HFFc6 (cell line): Measurements from ENCODE around the gene NUBP2. TPM values are rescaled to one million over a fixed set of nuclear protein-coding genes. Genes with fewer than 3 reads are reported as not detected.

ENCODE experiments used
- DNase-seq: peaks from one replicate; pipeline ENCODE4 v3.0.0-alpha.2; 2018
- H3K27ac Mint-ChIP-seq: 2 replicates; pipeline ENCODE4 v1.8.0; 2020; ENCODE audit warnings: mild to moderate bottlenecking, mixed read lengths
- H3K27me3 Mint-ChIP-seq: 2 replicates; pipeline ENCODE4 v1.8.0; 2021; ENCODE audit warnings: mild to moderate bottlenecking, moderate library complexity, mixed read lengths; ENCODE audit not compliant: insufficient read depth
- H3K36me3 Mint-ChIP-seq: 2 replicates; pipeline ENCODE4 v1.8.0; 2021; ENCODE audit warnings: low read depth, mixed read lengths
- H3K4me1 Mint-ChIP-seq: 2 replicates; pipeline ENCODE4 v1.8.0; 2020; ENCODE audit warnings: low read depth, mixed read lengths
- H3K4me3 Mint-ChIP-seq: 2 replicates; pipeline ENCODE4 v1.8.0; 2020; ENCODE audit warnings: mild to moderate bottlenecking, moderate library complexity, mixed read lengths
- H3K9me3 Mint-ChIP-seq: 2 replicates; pipeline ENCODE4 v1.8.0; 2020; ENCODE audit warnings: mild to moderate bottlenecking, mixed read lengths
- CTCF ChIP-seq: fragments of 200-600 bp; sonication (generic); IDR thresholded peaks from 2 replicates; pipeline ENCODE4 v1.5.0; 2021; ENCODE audit warnings: antibody characterized with exemption, mild to moderate bottlenecking
- total RNA-seq, 6 experiments: library from RNA; stranded (reverse); fragmentation: NEBNext Ultra II Directional; extraction: Animal tissue kit (Norgen Biotek cat#: 25700); gene quantifications; 2 replicates in 1 of 6; 3 replicates in 5 of 6; pipeline ENCODE4 v1.2.3, GENCODE V29; 2021

Gene NUBP2
- total RNA-seq, 6 experiments from 2014 or later: 41.5 to 53.8 (median 43.5) TPM

- H3K27me3 Mint-ChIP-seq: peaks cover 2% of the 10 kb centered on the region; the same call in 1 of the 2 replicates
- no peak overlapping the region for H3K4me3 Mint-ChIP-seq
- no peak overlapping the region for H3K27ac Mint-ChIP-seq
- no peaks in the 10 kb centered on the region for H3K9me3 Mint-ChIP-seq
- DNase-seq: no peak
- no peaks in the 10 kb centered on the region for H3K4me1 Mint-ChIP-seq
- no peak for TF ChIP-seq CTCF
- H3K36me3 Mint-ChIP-seq: peaks cover 4% of the 10 kb centered on the region; the same call in 1 of the 2 replicates
Measured at GRCh38 chr16:1790261-1790610, 7.5 kb downstream of the NUBP2 start.

GRCh38 chr16:1790611-1791255 is 8.0 kb downstream of the NUBP2 start:
- no peak for DNase-seq
- H3K27me3 Mint-ChIP-seq: peaks cover 2% of the 10 kb centered on the region; the same call in 1 of the 2 replicates
- no peak overlapping the region for H3K27ac Mint-ChIP-seq
- TF ChIP-seq CTCF: no peak
- H3K36me3 Mint-ChIP-seq: peaks cover 4% of the 10 kb centered on the region; the same call in 1 of the 2 replicates
- H3K4me3 Mint-ChIP-seq: no peak overlapping the region
- no peaks in the 10 kb centered on the region for H3K9me3 Mint-ChIP-seq
- no peaks in the 10 kb centered on the region for H3K4me1 Mint-ChIP-seq

DNA sequence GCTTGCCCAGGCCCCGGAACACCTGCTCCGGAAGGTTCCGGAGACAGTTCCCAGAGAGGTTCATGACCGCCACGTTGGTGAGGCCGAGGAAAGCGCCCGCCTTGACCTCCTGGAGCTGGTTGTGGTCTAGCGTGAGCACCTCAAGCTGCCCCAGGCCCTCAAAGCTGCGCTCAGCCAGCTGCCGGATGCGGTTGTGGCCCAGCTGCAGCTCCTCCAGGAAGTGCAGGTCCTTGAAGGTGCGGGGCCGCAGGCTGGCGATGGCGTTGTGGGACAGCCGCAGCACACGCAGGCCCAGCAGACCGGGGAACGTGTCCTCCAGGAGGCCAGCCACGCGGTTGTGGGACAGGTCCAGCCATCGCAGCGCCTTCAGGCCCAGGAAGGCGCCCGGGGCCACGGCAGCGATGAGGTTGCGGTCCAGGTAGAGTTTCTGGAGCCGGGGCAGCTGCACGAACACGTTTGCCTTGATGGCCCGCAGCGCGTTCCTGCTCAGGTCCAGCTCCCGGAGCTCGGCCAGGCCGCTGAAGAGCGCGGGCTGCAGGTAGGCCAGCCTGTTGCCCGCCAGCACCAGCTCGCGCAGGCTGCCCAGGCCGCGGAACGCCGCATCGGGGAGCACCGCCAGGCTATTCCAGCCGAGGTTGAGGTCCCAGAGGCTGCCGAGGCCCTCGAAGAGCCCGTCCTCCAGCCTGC is 8.6 kb downstream of the NUBP2 start:
- Mint-ChIP-seq H3K27me3 (peaks cover 2% of the 10 kb centered on the region; the same call in 1 of the 2 replicates), H3K27ac (no peak overlapping the region), H3K9me3 (no peaks in the 10 kb centered on the region), H3K36me3 (peaks cover 4% of the 10 kb centered on the region; the same call in 1 of the 2 replicates), H3K4me3 (no peak overlapping the region), H3K4me1 (no peaks in the 10 kb centered on the region)
- DNase-seq: no peak
- no peak for TF ChIP-seq CTCF

GRCh38 chr16:1791943-1792812 is 9.4 kb downstream of the NUBP2 start:
- Mint-ChIP-seq H3K27me3 (peaks cover under 1% of the 10 kb centered on the region; the same call in 1 of the 2 replicates), H3K4me3 (no peak overlapping the region), H3K4me1 (no peaks in the 10 kb centered on the region), H3K27ac (no peak overlapping the region), H3K36me3 (peaks cover 10% of the 10 kb centered on the region; the same call in 1 of the 2 replicates), H3K9me3 (peaks cover 6% of the 10 kb centered on the region)
- no peak for TF ChIP-seq CTCF
- DNase-seq: no peak

DNA sequence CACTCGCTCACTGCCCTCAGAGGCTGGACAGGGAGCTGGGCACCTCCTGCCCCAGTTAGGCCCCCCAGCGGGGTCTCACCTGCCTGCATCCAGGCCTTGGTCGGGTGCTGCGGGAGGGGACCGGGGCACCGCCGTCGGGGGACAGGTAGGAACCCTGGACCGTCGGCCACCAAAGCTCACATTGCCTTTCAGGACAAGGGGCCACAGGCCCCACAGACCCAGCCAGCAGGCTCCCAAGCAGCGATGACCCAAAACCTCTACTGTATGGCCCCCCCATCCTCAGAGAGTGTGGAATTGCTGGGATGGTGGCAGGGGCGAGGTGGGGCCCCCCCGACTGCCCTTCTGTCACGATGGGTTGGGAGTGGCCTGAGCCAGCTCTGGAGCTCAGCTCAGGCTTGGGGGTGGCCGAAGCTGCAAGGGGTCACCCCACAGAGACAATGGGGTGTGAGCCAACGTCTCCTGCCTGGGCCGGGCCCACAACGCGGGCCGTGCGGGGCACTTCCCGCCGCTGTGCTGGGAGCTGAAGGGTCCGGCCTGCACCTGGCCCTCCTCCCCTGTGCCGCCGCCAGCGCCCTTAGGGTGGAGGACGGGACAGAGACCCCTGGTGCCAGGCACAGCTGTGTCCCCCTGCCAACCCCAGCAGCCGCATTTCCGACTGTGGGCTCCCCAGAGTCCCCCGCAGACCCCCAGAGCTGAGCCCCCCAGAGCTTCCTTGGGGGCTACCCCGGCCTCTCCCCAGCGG is 10.2 kb downstream of the NUBP2 start:
- Mint-ChIP-seq H3K36me3 (peaks cover 13% of the 10 kb centered on the region; the same call in 1 of the 2 replicates), H3K4me3 (no peak overlapping the region), H3K27me3 (no peaks in the 10 kb centered on the region), H3K27ac (no peak overlapping the region), H3K9me3 (peaks cover 14% of the 10 kb centered on the region), H3K4me1 (no peaks in the 10 kb centered on the region)
- DNase-seq: no peak
- no peak for TF ChIP-seq CTCF
